Gastrocnemius medialis (tissue), 4 donors: ENCODE data around the gene ADARB1.

Source experiments
- POLR2A ChIP-seq, 2 donors: fragments of 450-650 bp; IDR thresholded peaks; one replicate each; pipeline ENCODE4 v1.6.1; 2017; ENCODE audit warnings: antibody characterized with exemption in 2 of 2, mild to moderate bottlenecking in 2 of 2, moderate library complexity in 2 of 2
- TF ChIP-seq, protein P1 (sequence below), 5 experiments: fragments of 450-650 bp in 3 of 5; fragments of 200-600 bp in 2 of 5; sonication (generic) in 2 of 5; IDR thresholded peaks in 4 of 5; conservative IDR thresholded peaks in 1 of 5; 1 replicate in 4 of 5; 2 replicates in 1 of 5; pipeline ENCODE4 v1.5.1; 2016 to 2019; ENCODE audit warnings: antibody characterized with exemption in 5 of 5, mild to moderate bottlenecking in 3 of 5, moderate library complexity in 3 of 5

- TF ChIP-seq, protein P1, sequence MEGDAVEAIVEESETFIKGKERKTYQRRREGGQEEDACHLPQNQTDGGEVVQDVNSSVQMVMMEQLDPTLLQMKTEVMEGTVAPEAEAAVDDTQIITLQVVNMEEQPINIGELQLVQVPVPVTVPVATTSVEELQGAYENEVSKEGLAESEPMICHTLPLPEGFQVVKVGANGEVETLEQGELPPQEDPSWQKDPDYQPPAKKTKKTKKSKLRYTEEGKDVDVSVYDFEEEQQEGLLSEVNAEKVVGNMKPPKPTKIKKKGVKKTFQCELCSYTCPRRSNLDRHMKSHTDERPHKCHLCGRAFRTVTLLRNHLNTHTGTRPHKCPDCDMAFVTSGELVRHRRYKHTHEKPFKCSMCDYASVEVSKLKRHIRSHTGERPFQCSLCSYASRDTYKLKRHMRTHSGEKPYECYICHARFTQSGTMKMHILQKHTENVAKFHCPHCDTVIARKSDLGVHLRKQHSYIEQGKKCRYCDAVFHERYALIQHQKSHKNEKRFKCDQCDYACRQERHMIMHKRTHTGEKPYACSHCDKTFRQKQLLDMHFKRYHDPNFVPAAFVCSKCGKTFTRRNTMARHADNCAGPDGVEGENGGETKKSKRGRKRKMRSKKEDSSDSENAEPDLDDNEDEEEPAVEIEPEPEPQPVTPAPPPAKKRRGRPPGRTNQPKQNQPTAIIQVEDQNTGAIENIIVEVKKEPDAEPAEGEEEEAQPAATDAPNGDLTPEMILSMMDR (IDR thresholded peaks at IDR 0.05 in 4 of 5, conservative IDR thresholded peaks at IDR 0.05 in 1 of 5), result no peak
- peak in 1 of 2 donors; percentile 33 for TF ChIP-seq POLR2A (IDR thresholded peaks at IDR 0.05)
Measured at GRCh38 chr21:45135122-45135521, 60.7 kb downstream of the ADARB1 start.
